Astrocyte of the cerebellum (primary cell): ENCODE measurements around the gene FXYD6.

Experiments
- DNase-seq: peaks from one replicate; pipeline ENCODE4 v3.0.0-alpha.2; 2011; ENCODE audit warnings: low read depth
- H3K4me3 ChIP-seq: 2 replicates; pipeline ENCODE4 v1.5.1; 2011; ENCODE audit warnings: mild to moderate bottlenecking, low read depth, low read length, moderate library complexity
- in situ Hi-C: cut with HindIII; loops from 2 replicates; pipeline ENCODE4 v1.10.0; 2017; ENCODE audit warnings: low sequenced_read_pairs
- TF ChIP-seq, protein P1 (sequence below): IDR thresholded peaks from 2 replicates; pipeline ENCODE4 v1.5.1; 2012; ENCODE audit warnings: low read length, low read depth, moderate library complexity, mild to moderate bottlenecking; ENCODE audit errors: missing control alignments

The FXYD6 gene

DNA sequence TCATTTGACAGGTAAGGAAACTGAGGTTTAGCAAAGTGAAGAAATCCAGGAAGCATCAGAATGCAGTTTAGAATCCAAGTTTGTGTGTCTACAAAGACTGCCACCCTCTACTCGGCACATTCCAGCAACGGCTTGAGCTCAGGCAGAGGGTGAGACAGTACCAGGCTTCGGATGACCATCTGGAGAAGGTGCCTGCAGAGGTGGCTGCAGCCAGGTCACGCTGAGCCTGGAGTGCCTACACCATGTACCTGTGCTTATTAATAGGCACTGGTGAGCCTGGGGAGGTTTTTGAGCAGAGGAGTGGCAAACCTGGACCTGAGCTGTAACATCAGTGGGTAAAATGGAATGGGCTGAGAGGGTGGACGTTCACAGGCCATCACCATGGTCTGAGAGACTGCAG is 4.7 kb downstream of the FXYD6 start:
- H3K4me3 ChIP-seq, result no peak overlapping the region
- no peak for DNase-seq
- in situ Hi-C loops, result no loop called here
- TF ChIP-seq, protein P1, sequence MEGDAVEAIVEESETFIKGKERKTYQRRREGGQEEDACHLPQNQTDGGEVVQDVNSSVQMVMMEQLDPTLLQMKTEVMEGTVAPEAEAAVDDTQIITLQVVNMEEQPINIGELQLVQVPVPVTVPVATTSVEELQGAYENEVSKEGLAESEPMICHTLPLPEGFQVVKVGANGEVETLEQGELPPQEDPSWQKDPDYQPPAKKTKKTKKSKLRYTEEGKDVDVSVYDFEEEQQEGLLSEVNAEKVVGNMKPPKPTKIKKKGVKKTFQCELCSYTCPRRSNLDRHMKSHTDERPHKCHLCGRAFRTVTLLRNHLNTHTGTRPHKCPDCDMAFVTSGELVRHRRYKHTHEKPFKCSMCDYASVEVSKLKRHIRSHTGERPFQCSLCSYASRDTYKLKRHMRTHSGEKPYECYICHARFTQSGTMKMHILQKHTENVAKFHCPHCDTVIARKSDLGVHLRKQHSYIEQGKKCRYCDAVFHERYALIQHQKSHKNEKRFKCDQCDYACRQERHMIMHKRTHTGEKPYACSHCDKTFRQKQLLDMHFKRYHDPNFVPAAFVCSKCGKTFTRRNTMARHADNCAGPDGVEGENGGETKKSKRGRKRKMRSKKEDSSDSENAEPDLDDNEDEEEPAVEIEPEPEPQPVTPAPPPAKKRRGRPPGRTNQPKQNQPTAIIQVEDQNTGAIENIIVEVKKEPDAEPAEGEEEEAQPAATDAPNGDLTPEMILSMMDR, result no peak

DNA sequence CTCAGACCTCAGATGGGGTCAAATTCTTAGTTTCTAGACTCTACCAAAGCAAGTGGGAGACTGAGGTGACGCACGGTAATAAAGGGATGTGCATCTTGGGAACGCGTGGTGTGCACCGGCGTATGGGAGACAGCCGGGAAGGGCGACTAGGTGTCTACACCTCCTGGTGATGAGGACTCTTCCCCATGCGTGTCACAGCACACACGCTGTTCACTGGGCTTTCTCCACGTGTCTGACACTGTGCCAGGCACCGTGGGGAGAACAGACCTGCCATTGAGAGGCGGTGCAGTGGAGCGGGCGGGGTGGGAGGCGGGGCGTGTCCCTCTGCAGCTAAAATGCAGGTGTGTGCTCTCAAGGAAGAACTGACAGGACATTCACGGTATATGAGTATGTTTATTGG is 5.3 kb downstream of the FXYD6 start:
- in situ Hi-C loops, result no loop called here
- DNase-seq, result no peak
- TF ChIP-seq, protein P1, result no peak
- no peak overlapping the region for H3K4me3 ChIP-seq

DNA sequence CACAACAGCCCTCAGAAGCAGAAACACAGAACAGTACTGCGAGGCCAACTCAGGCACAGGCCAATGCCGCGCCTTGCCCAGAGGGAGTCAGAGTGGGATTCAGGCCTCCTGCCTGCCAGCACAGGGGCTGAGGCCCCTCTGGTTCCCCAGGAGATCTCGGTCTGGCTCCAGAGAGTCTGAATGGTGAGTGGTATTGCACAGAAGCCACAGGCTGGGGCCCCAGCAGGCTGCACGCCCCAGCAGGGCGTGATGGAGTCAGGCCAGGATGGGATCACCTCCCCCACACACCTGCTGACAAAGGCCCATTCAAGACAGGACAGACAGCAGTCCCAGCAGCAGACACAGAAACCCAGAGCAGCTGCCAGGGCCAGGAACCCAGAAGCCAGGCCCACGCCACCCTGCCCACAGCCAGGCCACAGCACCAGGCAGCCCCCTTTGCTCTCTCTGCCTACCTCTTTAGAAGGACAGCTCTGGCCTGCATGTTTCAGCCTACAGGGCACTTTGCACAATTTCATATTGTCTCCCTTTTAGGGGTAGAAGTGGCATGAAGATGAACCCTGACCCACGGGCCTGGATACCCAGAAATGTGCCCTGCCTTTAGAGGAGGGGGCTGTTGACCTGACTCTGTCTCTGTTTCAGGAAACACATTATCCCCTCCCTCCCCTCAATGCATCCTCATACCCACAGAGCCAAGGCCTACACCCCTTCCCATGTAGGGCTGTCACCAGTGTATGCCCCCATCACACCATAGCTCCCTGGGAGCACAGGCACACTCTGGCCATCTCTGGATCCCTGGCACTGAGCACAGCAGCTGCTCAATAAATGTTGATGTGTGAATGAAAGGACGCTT is 6.1 kb downstream of the FXYD6 start:
- TF ChIP-seq, protein P1, result no peak
- in situ Hi-C loops, result no loop called here
- no peak for DNase-seq
- H3K4me3 ChIP-seq, result no peak overlapping the region

DNA sequence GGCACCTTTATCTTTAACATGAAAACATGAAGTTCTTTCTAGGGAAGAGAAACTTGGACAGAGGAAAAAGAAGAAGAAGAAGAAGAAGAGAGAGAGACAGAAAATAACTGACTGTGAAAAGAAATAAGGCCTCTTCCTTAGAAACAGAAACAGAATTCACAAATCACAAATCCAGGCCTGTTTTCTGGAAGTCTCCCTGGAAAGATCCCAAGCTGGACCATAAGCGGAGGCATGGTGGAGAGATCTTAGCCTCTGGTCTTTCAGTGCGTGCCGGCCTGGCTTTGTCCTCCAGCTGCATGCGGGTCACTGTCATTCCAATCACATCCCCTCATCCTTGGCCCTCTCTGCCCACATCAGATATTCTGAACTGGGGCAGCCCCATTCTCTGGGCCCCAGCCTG is 6.9 kb downstream of the FXYD6 start:
- no peak for DNase-seq
- in situ Hi-C loops, result no loop called here
- TF ChIP-seq, protein P1, result no peak
- no peak overlapping the region for H3K4me3 ChIP-seq

DNA sequence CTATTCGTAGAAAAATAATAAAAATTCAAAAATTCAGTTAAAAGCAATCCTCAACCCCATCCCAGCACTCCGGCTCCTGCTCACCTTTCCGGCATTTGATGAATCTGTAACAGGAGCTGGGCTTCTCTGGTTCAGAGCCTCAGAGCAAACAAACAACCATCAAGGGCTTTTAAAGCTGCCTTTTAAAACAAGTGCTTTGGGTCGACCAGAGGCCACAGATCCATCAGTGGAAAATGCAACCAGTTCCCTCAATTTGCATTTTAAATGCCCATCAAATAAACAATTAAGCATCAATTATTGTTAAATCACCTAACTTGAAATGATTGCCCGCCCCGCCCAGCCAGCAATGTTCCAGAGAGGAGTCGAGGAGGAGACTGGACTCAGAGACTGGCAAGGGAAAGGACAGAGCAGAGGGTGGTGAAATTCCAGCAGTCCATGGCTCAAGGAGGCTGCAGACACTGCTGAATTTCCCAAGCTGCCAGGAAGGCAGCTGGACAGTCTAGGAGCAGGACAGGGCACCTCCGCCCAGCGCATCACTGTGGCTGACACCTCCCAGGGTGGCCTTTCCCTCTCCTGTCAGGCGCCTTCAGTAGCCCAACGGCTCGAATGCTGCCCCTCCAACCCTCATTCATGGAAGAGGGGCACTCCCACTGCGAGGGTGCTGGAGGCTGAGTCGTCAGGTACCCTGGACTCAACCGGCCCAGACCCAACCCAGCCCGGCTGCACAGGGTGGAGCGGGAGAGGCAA is 7.5 kb downstream of the FXYD6 start:
- TF ChIP-seq, protein P1, result no peak
- no peak for DNase-seq
- H3K4me3 ChIP-seq, result no peak overlapping the region
- in situ Hi-C loops, result no loop called here

DNA sequence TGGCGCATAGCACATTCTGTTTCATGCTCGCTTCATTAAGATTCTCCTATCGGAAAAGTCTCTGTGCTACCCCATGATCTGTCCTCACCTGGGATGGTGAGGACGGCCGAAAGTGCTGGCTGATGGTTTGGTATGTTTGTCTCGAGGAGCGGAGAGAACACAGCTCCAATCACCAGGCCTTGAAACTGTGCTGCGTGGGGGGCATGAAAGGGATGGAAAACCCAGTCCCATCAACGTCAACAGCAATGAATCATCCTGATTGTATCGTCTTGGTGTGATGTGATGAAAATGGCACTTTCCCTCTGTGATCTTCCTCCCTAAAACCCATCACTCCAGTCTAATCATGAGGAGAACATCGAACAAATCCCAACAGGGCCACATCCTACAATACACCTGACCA is 8.4 kb downstream of the FXYD6 start:
- TF ChIP-seq, protein P1, result no peak
- in situ Hi-C loops, result no loop called here
- no peak for DNase-seq

More for the DNA sequence above, 8.4 kb downstream of the FXYD6 start:
- no peak overlapping the region for H3K4me3 ChIP-seq
